PC-3 (cell line): ENCODE measurements around the gene CTRL. TPM values are rescaled to one million over a fixed set of nuclear protein-coding genes. Genes with fewer than 3 reads are reported as not detected.

ENCODE experiments used
- ATAC-seq: fragments of 200-7000 bp; cut with Tn5 transposase; 2 replicates; pipeline ENCODE4 v1.9.1; 2020; ENCODE audit warnings: mild to moderate bottlenecking, moderate library complexity
- BruUV-seq: library from RNA; stranded (reverse); fragments of 400-500 nt; replicated peaks from 2 replicates; lab custom pipeline; 2021; lab: Mats Ljungman, UMichigan
- CTCF ChIA-PET: fragments of 300-600 bp; sonication (Branson Sonifier 250); formaldehyde crosslinking; loops from one replicate; lab custom pipeline; 2022; ENCODE audit warnings: antibody characterized with exemption; lab: Charles Lee
- POLR2A ChIA-PET: fragments of 300-600 bp; sonication (Branson Sonifier 250); formaldehyde crosslinking; loops from one replicate; lab custom pipeline; 2022; ENCODE audit warnings: antibody characterized with exemption; ENCODE audit not compliant: unreplicated experiment; lab: Charles Lee
- DNase-seq: peaks from one replicate; pipeline ENCODE4 v3.0.0-alpha.2; 2015
- H2AFZ ChIP-seq: fragments of 300-600 bp; sonication (generic); 2 replicates; pipeline ENCODE4 v1.6.0; 2016; ENCODE audit warnings: antibody characterized with exemption, low read length
- H3F3A ChIP-seq: fragments of 300-600 bp; sonication (generic); one replicate; pipeline ENCODE4 v1.6.0; 2017; ENCODE audit warnings: antibody characterized with exemption, low read length, control low read depth, mild to moderate bottlenecking; ENCODE audit not compliant: unreplicated experiment
- H3K27ac ChIP-seq: fragments of 300-600 bp; sonication (generic); 2 replicates; pipeline ENCODE4 v1.5.1; 2016; ENCODE audit warnings: mild to moderate bottlenecking, low read length
- H3K27me3 ChIP-seq: fragments of 300-600 bp; sonication (generic); 2 replicates; pipeline ENCODE4 v1.6.1; 2016; ENCODE audit warnings: low read length, mixed read lengths
- H3K36me3 ChIP-seq: fragments of 300-600 bp; sonication (generic); 2 replicates; pipeline ENCODE4 v1.6.1; 2016; ENCODE audit warnings: low read depth, mixed run types, low read length, mixed read lengths
- H3K4me1 ChIP-seq: fragments of 300-600 bp; sonication (generic); 2 replicates; pipeline ENCODE4 v1.5.1; 2016; ENCODE audit warnings: low read length; ENCODE audit not compliant: insufficient read depth
- H3K4me2 ChIP-seq: fragments of 300-600 bp; sonication (generic); 2 replicates; pipeline ENCODE4 v1.6.0; 2016; ENCODE audit warnings: low read length
- H3K4me3 ChIP-seq: fragments of 300-600 bp; sonication (generic); 2 replicates; pipeline ENCODE4 v1.5.1; 2016; ENCODE audit warnings: mild to moderate bottlenecking, low read length, mixed read lengths
- H3K79me2 ChIP-seq: fragments of 300-600 bp; sonication (generic); 2 replicates; pipeline ENCODE4 v1.6.1; 2017; ENCODE audit warnings: low read length, mixed read lengths
- H3K9ac ChIP-seq: fragments of 300-600 bp; sonication (generic); 2 replicates; pipeline ENCODE4 v1.6.0; 2016; ENCODE audit warnings: mild to moderate bottlenecking, low read length
- H3K9me2 ChIP-seq: fragments of 300-600 bp; sonication (generic); replicated peaks from 2 replicates; pipeline ENCODE4 v1.6.1; 2016; ENCODE audit warnings: mixed run types, low read length, mixed read lengths
- H3K9me3 ChIP-seq: fragments of 300-600 bp; sonication (generic); 2 replicates; pipeline ENCODE4 v1.6.1; 2016; ENCODE audit warnings: low read length, mixed read lengths
- H4K20me1 ChIP-seq: fragments of 300-600 bp; sonication (generic); 2 replicates; pipeline ENCODE4 v1.6.1; 2016; ENCODE audit warnings: low read length, mixed read lengths
- CTCF ChIP-seq: fragments of 300-600 bp; sonication (generic); conservative IDR thresholded peaks from 2 replicates; pipeline ENCODE4 v1.5.1; 2017; ENCODE audit warnings: antibody characterized with exemption, low read depth, mild to moderate bottlenecking, low read length
- EZH2 ChIP-seq: fragments of 300-600 bp; sonication (generic); IDR thresholded peaks from one replicate; pipeline ENCODE4 v1.6.1; 2017; ENCODE audit warnings: antibody characterized with exemption, mild to moderate bottlenecking, low read length; ENCODE audit not compliant: unreplicated experiment
- EZH2phosphoT487 ChIP-seq: fragments of 300-600 bp; sonication (generic); IDR thresholded peaks from 2 replicates; pipeline ENCODE4 v1.6.1; 2018; ENCODE audit warnings: mild to moderate bottlenecking, antibody characterized with exemption, low read length, borderline replicate concordance
- intact Hi-C: fragments of 100-400 bp; cut with micrococcal nuclease; formaldehyde crosslinking; loops from 2 replicates; pipeline ENCODE4 v1.9.0; 2023
- total RNA-seq: library from RNA; depleted of rRNA; stranded (reverse); fragments of >200 nt; gene quantifications from 2 replicates; pipeline ENCODE4 v1.2.3, GENCODE V29; 2014

The CTRL gene
- total RNA-seq, 1 experiment from 2014 or later = 1.6 TPM

GRCh38 chr16:67965668-67966548, 34.2 kb upstream of the CTRL start:
- no peaks in the 10 kb centered on the region for H4K20me1 ChIP-seq
- no peaks in the 10 kb centered on the region for H3K27me3 ChIP-seq
- H3K9ac ChIP-seq = no peak overlapping the region
- ChIA-PET CTCF (no interaction called here), POLR2A (no interaction called here)
- H3K9me3 ChIP-seq = no peaks in the 10 kb centered on the region
- H2AFZ ChIP-seq = no peak overlapping the region
- no peak overlapping the region for H3K27ac ChIP-seq
- intact Hi-C loops = no loop called here
- no peak for TF ChIP-seq EZH2
- no peak for TF ChIP-seq CTCF
- TF ChIP-seq EZH2phosphoT487 = no peak
- H3K4me2 ChIP-seq = 0 out of 2 replicates have a peak overlapping the region, but pooled peaks have one; percentile 95
- ATAC-seq = no peak
- H3K4me3 ChIP-seq = no peak overlapping the region; the same call in 1 of the 2 replicates
- DNase-seq = no peak
- H3K4me1 ChIP-seq = peaks cover 17% of the 10 kb centered on the region
- H3K9me2 ChIP-seq = no peaks in the 10 kb centered on the region
- H3F3A ChIP-seq = no peaks in the 10 kb centered on the region
- no peaks in the 10 kb centered on the region; the same call in 1 of the 2 replicates for H3K36me3 ChIP-seq
- no TSS peak for BruUV-seq
- H3K79me2 ChIP-seq = peaks cover 29% of the 10 kb centered on the region

- Histone ChIP-seq H3K9me2 (no peaks in the 10 kb centered on the region), H3K27ac (no peak overlapping the region), H2AFZ (no peak overlapping the region), H4K20me1 (no peaks in the 10 kb centered on the region), H3K9me3 (no peaks in the 10 kb centered on the region), H3K27me3 (no peaks in the 10 kb centered on the region), H3K9ac (no peak overlapping the region), H3K36me3 (no peaks in the 10 kb centered on the region; the same call in 1 of the 2 replicates), H3K4me3 (no peak overlapping the region), H3F3A (no peaks in the 10 kb centered on the region), H3K4me2 (no peak overlapping the region), H3K79me2 (peaks cover 29% of the 10 kb centered on the region), H3K4me1 (peaks cover 17% of the 10 kb centered on the region)
- intact Hi-C loops = no loop called here
- no peak for DNase-seq
- no peak for ATAC-seq
- CTCF ChIA-PET = no interaction called here
- no peak for TF ChIP-seq CTCF
- TF ChIP-seq EZH2 = no peak
- no peak for TF ChIP-seq EZH2phosphoT487
- POLR2A ChIA-PET = no interaction called here
- BruUV-seq = no TSS peak
These were observed 32.9 kb upstream of the CTRL start for GRCh38 chr16:67964477-67965131.
